ENCODE data around the gene MAGEB17.
"Not testable (repeated sequence)": the region's sequence is repeated elsewhere in the genome, so short reads cannot be mapped to it uniquely, and the experiment has no call there.

DNA sequence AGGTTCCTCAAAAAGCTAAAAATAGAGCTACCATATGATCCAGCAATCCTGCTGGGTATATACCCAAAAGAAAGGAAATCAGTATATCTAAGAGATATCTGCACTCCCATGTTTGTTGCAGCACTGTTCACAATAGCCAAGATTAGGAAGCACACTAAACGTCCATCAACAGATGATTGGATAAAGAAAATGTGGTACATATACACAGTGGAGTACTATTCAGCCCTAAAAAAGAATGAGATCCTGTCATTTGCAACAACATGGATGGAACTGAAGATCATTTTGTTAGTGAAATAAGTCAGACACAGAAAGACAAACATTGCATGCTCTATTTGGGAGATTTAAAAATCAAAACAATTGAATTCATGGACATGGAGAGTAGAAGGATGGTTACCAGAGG, 22.2 kb upstream of the MAGEB17 start:
- TF ChIP-seq, protein P1, sequence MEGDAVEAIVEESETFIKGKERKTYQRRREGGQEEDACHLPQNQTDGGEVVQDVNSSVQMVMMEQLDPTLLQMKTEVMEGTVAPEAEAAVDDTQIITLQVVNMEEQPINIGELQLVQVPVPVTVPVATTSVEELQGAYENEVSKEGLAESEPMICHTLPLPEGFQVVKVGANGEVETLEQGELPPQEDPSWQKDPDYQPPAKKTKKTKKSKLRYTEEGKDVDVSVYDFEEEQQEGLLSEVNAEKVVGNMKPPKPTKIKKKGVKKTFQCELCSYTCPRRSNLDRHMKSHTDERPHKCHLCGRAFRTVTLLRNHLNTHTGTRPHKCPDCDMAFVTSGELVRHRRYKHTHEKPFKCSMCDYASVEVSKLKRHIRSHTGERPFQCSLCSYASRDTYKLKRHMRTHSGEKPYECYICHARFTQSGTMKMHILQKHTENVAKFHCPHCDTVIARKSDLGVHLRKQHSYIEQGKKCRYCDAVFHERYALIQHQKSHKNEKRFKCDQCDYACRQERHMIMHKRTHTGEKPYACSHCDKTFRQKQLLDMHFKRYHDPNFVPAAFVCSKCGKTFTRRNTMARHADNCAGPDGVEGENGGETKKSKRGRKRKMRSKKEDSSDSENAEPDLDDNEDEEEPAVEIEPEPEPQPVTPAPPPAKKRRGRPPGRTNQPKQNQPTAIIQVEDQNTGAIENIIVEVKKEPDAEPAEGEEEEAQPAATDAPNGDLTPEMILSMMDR (IDR thresholded peaks at IDR 0.05): not testable (repeated sequence)
- TF ChIP-seq POLR2A (IDR thresholded peaks at IDR 0.05): not testable (repeated sequence)
